SU-DHL-6 (cell line): ENCODE measurements around the gene ARID3C.

Experiments used
- EZH2phosphoT487 ChIP-seq: fragments of 200-600 bp; sonication (generic), shearing (Covaris generic); conservative IDR thresholded peaks from 2 replicates; pipeline ENCODE4 v1.6.1; 2018; ENCODE audit warnings: mild to moderate bottlenecking, antibody characterized with exemption, low read length, moderate library complexity, mixed read lengths
- TF ChIP-seq, protein P1 (sequence below): fragments of 200-600 bp; sonication (generic); IDR thresholded peaks from one replicate; pipeline ENCODE4 v1.5.1; 2017; ENCODE audit warnings: antibody characterized with exemption, mild to moderate bottlenecking, low read length, moderate library complexity; ENCODE audit not compliant: insufficient read depth, poor library complexity, severe bottlenecking

DNA sequence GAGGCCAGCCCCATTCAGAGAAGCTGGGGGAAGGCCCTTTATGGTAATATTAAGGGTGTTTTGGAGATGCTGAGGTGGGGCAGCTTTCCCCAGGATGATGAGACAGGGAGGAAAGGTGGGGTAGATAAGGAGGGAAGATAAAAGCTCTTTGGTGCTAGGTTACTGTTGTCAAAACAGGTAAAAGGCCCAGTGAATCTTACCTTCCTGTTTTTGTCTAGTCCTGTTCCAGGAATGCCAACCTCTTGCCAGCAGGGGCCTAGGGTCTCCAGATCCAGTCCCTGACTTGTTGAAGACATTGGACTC, 34.4 kb upstream of the ARID3C start:
- TF ChIP-seq EZH2phosphoT487: no peak
- TF ChIP-seq, protein P1, sequence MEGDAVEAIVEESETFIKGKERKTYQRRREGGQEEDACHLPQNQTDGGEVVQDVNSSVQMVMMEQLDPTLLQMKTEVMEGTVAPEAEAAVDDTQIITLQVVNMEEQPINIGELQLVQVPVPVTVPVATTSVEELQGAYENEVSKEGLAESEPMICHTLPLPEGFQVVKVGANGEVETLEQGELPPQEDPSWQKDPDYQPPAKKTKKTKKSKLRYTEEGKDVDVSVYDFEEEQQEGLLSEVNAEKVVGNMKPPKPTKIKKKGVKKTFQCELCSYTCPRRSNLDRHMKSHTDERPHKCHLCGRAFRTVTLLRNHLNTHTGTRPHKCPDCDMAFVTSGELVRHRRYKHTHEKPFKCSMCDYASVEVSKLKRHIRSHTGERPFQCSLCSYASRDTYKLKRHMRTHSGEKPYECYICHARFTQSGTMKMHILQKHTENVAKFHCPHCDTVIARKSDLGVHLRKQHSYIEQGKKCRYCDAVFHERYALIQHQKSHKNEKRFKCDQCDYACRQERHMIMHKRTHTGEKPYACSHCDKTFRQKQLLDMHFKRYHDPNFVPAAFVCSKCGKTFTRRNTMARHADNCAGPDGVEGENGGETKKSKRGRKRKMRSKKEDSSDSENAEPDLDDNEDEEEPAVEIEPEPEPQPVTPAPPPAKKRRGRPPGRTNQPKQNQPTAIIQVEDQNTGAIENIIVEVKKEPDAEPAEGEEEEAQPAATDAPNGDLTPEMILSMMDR: no peak
